ENCODE results near the gene HRH4.

DNA sequence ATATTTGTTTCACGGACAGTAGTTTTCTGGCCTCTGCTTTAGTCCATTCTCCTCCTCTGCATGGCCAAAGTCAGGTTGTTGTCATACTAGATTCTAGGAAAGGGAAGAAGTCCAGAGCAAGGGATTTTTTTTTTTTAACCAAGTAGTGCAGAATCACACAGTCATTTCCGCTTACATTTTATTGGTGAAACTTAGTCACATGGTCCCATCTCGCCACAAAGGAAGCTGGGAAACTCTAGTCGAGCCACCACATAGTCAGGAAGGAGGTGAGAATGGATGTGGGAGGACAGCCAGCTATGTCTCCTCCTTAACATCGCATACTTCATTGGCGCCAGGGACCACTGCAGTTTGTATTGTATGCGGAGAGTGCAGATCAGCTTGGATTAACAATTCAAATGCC lies 10.4 kb downstream of the HRH4 start:
- no peak for TF ChIP-seq CTCF (IDR thresholded peaks at IDR 0.05)
- TF ChIP-seq EZH2 (IDR thresholded peaks at IDR 0.05; ENCODE audit: borderline replicate concordance, insufficient read depth, low read depth, low read length, poor library complexity, severe bottlenecking) = no peak
